ENCODE measurements around the gene SKAP1.

DNA sequence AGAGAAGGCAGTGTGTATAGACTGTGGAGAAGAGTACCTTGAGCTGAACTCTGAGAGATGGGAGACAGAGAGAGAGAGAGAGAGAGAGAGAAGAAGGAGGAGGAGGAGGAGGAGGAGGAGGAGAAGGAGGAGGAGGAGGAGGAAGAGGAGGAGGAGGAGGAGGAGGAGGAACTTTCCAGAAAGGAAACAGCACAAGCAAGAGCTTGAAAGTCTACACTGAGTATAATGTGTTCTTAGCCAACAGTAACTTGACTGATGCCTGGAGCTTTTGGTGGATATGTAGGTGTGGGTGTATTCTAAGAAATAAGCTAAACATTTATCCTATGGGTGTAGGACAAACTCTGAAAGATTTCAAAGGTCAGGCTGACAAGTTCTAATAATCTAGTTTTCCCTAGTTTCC, 206.1 kb downstream of the SKAP1 start:
- no peak for TF ChIP-seq EZH2 (IDR thresholded peaks at IDR 0.05; ENCODE audit: low read depth)
- TF ChIP-seq, protein P1, sequence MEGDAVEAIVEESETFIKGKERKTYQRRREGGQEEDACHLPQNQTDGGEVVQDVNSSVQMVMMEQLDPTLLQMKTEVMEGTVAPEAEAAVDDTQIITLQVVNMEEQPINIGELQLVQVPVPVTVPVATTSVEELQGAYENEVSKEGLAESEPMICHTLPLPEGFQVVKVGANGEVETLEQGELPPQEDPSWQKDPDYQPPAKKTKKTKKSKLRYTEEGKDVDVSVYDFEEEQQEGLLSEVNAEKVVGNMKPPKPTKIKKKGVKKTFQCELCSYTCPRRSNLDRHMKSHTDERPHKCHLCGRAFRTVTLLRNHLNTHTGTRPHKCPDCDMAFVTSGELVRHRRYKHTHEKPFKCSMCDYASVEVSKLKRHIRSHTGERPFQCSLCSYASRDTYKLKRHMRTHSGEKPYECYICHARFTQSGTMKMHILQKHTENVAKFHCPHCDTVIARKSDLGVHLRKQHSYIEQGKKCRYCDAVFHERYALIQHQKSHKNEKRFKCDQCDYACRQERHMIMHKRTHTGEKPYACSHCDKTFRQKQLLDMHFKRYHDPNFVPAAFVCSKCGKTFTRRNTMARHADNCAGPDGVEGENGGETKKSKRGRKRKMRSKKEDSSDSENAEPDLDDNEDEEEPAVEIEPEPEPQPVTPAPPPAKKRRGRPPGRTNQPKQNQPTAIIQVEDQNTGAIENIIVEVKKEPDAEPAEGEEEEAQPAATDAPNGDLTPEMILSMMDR (conservative IDR thresholded peaks at IDR 0.05): no peak
